HG03565 (cell line): ENCODE results near the gene SLC9B2.

Source experiments
- ATAC-seq: cut with Tn5 transposase; IDR thresholded peaks from one replicate; pipeline ENCODE4 v1.9.1; 2021; ENCODE audit warnings: mild to moderate bottlenecking, moderate library complexity; ENCODE audit not compliant: unreplicated experiment

Gene SLC9B2, protein sequence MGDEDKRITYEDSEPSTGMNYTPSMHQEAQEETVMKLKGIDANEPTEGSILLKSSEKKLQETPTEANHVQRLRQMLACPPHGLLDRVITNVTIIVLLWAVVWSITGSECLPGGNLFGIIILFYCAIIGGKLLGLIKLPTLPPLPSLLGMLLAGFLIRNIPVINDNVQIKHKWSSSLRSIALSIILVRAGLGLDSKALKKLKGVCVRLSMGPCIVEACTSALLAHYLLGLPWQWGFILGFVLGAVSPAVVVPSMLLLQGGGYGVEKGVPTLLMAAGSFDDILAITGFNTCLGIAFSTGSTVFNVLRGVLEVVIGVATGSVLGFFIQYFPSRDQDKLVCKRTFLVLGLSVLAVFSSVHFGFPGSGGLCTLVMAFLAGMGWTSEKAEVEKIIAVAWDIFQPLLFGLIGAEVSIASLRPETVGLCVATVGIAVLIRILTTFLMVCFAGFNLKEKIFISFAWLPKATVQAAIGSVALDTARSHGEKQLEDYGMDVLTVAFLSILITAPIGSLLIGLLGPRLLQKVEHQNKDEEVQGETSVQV

DNA sequence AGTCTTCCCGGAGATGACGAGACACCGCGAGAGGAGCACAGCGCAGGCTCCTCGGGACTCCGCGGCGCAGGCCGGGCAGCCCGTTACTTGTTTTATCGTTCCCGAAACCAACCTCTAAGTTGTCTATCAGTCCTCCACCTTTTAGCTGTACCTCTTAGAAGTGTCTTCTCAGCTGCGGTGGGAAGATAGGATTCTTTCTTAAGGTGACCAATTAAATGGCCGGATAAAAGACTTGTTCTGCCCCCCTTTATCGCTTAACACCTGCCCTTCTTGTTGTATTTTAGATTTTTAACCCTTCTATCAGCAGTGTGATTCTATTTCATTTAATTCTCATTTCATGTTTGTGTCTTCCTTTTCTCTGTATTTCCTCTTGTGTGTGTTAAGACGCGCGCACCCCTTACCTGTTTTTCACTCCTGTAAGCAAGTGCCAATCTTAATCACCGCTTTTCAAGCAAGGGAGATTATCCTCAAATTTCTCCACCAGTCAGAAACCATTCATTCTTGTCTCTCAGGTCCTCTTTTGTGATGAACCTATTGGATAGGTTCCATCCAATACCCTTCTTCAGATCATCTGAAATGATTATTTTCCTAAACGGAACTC is at the start of gene SLC9B2:
TSS of gene SLC9B2 (minus strand) at position 15 of the 601 bp plus-strand sequence. CDS start 9,211 bp downstream, outside the sequence.
- ATAC-seq = peak; percentile 36

DNA sequence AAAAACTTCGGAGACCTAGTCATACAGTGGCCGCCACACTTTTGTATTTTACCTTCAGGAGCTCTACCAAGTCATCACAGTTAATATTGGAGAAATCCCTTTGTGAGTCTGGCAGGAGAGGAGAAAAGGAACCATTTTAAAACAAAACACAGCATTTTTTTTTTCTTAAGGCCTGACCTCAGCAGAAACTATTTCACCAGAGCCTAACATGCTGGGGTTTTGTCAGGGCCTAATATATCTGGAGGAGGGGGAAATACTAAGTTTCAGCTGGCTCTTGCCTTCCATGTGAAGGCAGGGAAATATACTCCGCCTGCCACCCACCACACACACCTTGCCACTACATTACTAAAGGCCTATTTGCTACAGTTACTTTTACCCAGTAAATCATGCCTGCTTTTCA is 49.6 kb upstream of the SLC9B2 start:
- no peak for ATAC-seq

DNA sequence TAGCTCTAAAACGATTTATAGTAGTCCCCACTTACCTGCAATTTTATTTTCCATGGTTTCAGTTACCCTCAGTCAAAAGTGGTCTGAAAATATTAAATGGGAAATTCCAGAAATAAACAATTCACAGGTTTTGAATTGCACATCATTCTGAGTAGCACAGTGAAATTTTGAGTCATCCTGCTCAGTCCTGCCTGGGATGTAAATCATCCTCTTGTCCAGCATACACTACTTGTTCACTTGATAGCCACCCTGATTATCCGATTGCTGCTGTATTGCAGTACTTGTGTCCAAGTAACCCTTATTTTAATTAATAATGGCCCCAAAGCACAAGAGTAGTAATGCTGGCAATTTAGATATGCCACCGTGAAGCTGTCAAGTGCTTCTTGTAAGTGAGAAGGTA is 46.6 kb upstream of the SLC9B2 start:
- ATAC-seq = no peak

DNA sequence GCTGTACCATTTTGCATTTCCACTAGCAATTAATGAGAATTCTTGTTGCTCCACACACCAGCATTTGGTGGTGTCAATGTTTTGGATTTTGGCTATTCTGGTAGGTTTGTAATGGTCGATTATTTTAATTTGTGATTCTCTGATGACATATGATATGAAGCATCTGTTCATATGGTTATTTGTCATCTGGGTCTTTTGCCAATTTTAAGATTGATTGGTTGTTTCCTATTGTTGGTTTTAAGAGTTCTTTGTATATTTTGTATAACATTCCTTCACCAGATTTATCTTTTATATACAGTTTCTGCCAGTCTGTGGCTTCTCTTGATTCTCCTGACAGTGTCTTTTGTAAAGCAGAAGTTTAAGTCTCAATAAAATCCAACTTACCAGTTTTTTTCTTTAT is 41.6 kb upstream of the SLC9B2 start:
- no peak for ATAC-seq

DNA sequence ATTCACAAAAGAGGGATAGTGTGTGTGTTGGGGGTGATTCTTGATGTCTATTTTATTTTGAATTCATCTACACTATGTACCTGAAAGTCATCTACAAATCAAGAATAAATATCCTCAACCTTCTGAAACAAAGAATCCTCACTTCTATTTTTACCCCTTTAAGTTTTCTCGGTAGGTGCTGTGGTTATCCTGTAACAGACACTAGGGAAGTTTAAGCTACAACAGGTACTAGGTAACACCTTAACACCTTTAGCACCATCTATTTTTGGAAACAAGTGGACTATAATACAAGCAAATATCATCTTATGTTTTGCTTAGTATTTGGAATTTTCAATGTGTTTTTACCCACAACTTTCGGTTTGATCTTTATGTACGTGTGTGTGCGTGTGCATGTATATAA is 35.0 kb upstream of the SLC9B2 start:
- no peak for ATAC-seq

DNA sequence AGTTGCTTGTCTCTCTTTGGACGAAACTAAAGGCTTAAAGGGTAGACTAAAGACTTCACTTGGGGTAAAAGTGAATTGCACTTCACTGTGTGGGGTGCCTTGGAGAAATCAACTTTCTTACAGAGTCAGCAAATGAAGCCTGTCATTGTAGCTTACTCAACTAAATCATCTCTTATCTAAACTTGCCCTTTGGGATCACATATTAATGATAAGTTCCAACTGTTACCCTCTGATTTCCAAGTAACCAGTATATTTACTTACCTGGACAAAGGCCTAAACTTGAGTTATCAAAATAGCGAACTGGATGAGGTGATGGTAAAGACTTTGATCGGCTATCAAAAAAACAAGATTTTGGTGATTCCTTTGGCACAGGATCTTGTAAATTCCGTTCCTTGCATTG is 32.0 kb upstream of the SLC9B2 start:
- no peak for ATAC-seq

DNA sequence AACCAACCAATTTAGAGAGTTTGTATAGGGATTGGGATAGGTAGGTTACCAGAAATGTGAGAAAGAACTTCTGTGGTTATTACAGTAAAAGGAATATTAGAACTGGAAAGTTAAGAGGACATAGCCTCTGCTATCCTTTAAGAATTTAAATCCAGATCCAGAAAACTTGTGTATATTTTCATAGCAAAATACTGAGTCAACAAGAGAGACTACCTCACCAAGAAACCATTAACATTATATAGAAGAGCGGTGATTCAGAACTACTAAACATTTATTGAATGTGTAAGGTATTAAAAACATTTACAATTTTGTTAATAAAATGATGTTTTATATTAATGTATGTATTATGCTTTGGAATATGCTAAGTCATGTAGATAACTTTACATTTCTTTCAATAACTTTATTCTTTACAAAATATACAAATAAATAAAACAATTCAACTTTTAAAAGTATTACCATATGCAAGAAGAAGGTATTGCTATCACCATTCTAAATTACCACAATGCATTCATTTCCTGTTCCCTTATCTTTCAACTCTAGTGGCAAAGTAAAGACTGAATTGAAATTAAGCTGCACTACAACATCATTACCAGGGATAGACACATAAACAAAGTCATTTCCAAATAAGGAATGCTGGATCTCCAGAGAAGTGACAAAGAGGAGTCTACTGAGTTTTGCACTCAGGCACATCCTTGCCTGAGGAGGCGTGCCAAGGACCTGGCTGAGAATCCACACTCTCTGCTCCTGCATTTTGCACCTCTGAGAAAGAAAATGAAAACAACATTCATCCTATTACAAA is 29.2 kb upstream of the SLC9B2 start:
- no peak for ATAC-seq

DNA sequence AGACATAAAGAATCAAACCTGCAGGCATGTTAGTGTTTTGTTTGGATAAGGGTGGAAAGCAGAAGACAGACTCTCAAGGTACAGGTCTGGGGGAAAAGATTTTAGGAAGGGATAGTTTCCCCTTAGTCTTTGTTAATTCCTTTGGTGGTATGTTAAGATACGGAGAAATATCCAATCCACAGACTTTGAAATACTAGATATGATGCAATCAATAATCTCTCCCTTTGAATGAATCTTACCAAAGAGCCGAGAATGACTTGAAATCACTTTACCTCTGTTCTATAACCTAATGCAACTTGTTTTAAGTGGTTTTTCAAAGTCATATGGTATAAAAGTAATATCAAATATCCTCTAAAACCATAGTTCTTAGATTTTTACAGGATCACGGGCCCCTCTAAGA is 28.3 kb upstream of the SLC9B2 start:
- ATAC-seq = no peak

DNA sequence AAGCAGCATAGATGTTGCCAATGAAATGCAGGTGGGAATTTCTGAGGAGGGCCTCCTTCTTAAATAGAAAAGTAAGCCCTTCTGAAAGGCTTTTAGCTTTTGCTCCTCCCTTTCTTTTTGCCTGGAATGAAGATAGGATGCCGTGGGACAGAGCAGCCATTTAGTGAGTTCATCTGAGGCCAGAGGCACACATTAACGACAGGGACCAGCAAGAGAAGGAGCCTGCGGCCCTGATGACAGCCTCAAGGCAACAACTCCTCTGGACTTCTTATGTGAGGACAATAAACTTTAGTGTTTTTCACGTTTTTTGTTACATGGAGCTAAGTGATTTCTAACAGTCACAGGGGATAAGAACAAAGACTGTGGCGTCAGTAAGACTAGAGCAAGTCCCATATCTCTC is 24.1 kb upstream of the SLC9B2 start:
- ATAC-seq = no peak

DNA sequence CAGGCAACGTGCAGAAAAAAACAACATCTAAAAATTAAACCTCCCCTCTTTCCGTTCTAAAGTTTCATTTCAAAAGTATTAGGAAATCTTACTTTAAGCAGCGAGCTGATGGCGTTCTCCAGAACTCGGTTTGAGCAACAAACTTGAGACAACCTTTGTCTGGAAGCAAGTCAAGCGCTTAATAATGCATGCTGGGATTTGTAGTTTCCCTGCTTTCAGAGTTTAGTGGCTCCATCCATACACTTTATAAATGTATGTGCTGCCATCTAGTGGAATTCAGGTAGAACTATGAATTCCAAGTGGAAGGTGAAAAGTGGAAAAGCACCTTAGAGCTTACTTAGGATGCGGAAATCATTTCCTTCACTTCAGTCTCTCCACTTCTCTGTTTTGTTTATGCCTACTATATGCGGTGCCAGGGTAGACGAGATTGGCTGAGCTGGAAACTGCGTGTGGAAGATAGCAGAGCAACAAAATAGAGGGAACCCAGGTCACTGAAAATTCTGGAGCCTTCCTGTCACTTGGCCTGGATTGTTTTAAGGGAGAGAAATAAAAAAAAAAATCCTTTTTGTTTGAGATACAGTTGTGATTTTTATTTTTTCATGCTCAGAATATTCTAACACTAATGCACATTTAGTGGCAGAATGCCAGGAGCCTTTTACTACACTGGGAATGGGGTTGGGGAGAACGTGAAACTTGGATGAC is 23.3 kb upstream of the SLC9B2 start, which contains the start of gene BDH2:
TSS of gene BDH2 (minus strand) at position 144 of the 702 bp plus-strand sequence. CDS start 3,580 bp downstream, outside the sequence.
- ATAC-seq = peak; percentile 96

DNA sequence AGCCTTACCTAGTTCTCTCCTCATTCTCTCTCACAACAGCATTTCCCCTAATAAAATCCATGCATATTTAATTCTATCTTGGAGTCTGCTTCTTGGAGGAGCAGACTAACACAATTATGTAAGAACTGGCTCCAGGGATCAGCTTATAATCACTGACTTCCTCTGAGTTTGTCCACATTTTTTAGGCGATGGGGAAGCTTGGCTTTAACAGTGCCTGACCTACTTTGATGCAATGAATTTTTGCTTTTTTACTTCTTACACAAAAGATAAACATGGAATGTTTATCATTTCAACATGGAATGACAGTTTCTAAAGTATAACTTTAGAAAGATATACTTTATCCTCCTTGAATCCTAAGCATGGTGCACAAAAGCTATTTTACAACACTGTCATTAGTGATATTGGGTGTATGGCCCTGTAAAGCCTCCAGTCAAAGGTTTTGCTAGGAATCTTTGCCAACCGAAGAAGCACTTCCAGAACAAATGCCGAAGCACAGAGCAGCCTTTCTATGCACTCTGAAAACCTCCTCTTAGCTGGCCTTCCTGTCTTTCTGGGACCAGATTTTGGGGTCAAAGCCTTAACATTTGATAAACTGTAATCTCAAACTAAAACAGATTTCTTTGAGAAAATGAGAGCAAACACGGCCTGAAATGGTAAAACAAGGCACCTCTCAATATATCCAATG is 22.3 kb upstream of the SLC9B2 start:
- no peak for ATAC-seq

DNA sequence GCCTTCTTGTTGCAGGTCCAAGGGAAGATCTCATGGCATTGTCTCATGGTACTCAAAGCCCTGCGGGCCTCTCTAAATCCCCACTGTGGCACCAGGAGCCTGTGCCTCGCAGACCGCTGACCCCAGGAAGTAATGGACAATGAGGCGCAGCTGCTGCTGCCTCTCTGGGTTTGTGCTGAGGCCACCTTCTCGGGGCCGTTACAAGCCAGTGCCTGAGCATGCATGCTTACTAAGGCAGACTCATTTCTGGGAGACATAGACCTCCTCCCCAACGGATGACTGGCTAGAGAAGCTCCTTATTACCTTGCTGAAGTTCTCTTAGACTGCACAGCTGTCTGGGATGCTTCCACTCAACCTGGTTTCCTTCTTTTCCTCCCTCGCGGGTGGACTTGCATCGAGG is 21.8 kb upstream of the SLC9B2 start:
- ATAC-seq = no peak

DNA sequence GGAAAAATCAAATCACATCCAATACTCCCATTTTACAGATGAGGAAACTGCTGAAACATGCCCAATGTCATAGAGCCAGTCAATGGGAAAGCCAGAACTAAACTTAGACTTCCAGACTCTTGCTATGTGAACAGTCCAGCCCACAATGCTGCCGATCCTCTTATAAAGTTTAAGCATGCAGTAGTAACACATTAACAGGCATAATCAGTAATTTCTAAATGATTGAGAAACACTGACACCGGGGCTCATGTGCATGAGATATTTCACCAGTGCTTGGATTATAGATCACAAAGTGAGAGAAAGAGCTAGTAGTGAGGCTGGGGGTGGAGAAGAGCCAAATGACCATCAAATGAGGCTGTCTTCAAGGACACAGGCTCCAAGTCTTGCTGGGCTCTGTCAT is 20.6 kb upstream of the SLC9B2 start:
- no peak for ATAC-seq

DNA sequence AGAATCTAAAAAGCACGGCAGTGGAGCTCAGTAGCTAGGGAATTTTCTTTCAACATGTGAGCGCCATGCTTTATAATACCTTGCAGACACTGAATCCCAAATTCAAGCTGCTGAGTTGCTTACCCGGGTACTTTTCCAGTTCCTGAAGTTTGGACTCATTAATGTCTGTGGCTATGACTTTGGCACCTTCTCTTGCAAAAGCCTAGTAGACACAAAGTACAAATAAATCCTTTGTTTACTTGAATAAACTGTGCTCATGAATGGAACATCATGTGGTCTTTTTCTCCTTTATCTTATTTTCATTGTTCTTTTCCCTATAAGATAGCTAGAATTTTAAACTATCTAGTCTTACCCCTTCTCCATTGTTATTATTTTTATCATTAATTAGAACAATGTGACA is 18.5 kb upstream of the SLC9B2 start:
- no peak for ATAC-seq

DNA sequence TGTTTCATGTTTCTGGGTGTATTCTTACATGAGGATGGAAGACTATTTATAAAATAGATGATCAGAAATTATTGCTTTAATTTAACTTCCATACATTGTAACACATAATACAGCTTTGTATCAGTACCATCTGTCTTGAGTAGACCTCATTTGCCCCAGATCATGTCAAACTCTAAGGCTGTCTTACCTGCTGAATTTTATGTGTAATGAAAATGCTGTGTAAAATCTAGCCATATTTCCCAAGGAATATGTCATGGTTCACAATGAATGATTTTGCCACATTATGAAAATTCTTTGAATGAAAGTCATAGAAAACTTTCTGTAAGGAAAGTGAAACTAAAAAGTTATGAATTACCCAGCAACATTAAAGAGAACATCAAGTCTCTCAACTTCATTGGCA is 15.7 kb upstream of the SLC9B2 start:
- no peak for ATAC-seq

DNA sequence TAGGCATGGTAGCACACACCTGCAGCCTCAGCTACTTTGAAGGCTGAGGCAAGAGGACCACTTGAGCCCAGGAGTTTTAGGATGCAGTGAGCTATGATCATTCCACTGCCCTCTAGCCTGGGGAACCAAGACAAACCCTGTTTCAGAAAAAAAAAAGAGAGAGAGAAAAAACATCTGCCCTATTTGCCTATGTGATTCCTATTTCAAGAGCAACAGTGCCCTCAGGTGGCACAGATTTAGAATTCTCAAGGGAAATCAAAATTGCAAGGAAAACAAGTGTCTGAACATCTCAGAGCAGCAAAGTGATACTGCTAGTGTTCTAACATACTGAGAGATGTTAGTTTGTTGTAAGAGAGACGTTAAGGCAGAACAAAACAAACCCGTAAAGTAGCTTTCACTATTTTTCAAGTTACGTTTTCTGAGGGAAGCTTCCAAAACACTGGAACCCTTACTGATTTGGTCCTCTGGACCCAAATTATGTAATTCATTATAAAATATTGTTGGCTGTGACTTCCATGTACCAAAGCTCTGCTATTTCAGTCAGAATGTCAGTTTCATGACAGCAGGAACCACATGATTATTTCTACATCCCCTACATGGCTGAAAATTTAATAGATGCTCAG is 15.2 kb upstream of the SLC9B2 start:
- peak; percentile 76 for ATAC-seq

DNA sequence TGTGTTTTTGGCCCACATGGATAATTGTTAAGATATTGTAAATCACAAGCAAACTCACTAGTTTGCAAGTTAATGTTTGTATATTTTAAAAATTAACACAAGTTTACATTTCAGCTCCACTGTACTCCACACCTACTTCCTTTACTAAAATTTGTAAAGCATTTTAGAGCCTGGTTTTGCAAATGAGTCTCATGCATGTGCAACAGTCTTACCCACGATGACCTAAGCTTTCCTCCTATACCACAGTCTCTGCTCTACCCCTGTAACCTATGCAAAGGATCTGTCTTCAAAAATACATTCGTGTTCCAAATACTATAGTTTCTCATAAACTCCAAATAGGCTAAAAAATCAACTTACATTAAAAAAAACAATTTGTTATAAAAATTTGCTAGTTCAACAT is 12.9 kb upstream of the SLC9B2 start:
- no peak for ATAC-seq

DNA sequence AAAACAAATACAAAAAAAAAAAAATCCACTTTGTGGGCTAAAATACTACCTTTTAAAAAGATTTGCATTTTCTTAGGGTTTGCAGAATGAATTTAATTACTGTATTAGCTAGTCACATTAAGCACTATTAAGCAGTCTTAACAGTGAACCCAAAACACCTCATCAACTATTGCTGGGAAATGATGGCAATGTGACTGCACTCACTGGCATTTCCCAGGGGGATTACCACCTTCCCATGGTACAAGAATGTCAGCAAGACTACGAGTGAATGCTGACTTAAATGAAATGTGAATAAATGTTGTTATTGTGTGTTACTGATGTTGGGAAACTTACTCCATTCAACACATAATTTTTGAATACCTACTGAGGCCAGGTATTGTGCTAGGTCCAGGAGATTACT is 10.0 kb upstream of the SLC9B2 start:
- no peak for ATAC-seq

DNA sequence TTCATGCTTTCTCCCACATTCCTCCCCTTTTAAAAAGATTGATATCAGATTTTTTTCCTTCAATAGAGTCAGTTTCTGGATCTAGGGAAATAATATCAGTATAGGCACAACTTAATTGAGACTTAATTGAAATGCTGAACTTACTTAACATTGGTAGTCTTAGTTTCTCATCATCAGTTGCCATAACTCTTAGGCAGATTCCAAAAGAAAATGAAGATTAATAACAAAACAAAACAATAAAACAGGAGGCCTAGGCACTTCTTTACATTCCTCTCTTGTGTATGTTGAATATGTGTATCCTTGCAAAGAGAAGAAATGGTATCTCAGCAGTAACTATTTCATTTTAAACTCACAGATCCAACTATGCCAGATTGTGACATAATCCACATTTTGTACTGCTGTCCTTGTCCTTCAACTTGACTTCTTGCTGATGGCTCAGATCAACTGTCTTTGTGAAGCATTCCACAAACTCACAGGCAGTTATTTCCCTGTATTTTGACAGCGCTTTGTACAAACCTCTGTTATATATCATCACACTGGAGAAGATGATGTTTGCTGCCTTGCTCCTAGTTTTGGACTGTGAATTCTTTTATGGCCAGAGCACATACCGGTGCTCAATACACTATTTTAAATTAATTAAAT is 9.1 kb upstream of the SLC9B2 start:
- no peak for ATAC-seq
